ENCODE data around the gene TBL1XR1.

Gene TBL1XR1

GRCh38 chr3:177055605-177056571 is 141.4 kb downstream of the TBL1XR1 start:
- Histone ChIP-seq H3K27ac (ENCODE audit: low read length) (no peak overlapping the region), H3K27me3 (ENCODE audit: control insufficient read depth, insufficient read depth, low read length) (no peaks in the 10 kb centered on the region), H3K4me3 (ENCODE audit: low read length) (no peak overlapping the region), H3K9me3 (ENCODE audit: control insufficient read depth, insufficient read depth, low read length) (no peaks in the 10 kb centered on the region), H3K4me1 (ENCODE audit: control insufficient read depth, insufficient read depth, low read length) (no peaks in the 10 kb centered on the region; the same call in 1 of the 2 replicates), H3K36me3 (ENCODE audit: control insufficient read depth, insufficient read depth, low read length) (no peaks in the 10 kb centered on the region)
- DNase-seq (ENCODE audit: low read depth, low spot score), result no peak
- WGBS (ENCODE audit: insufficient coverage, insufficient read length), result no CpG with 5 or more reads among the region's 1 CpG

- WGBS (ENCODE audit: insufficient coverage, insufficient read length), result no CpG with 5 or more reads among the region's 2 CpGs
- H3K27ac ChIP-seq (ENCODE audit: low read length), result no peak overlapping the region
Measured at GRCh38 chr3:177053107-177053506, 144.2 kb downstream of the TBL1XR1 start.

GRCh38 chr3:177051411-177051810 is 145.9 kb downstream of the TBL1XR1 start:
- Histone ChIP-seq H3K27me3 (ENCODE audit: control insufficient read depth, insufficient read depth, low read length) (no peaks in the 10 kb centered on the region), H3K4me3 (ENCODE audit: low read length) (no peak overlapping the region), H3K36me3 (ENCODE audit: control insufficient read depth, insufficient read depth, low read length) (0 out of 2 replicates have a peak, but pooled peaks cover 4% of the 10 kb centered on the region), H3K4me1 (ENCODE audit: control insufficient read depth, insufficient read depth, low read length) (no peaks in the 10 kb centered on the region), H3K9me3 (ENCODE audit: control insufficient read depth, insufficient read depth, low read length) (no peaks in the 10 kb centered on the region), H3K27ac (ENCODE audit: low read length) (no peak overlapping the region)
- WGBS (ENCODE audit: insufficient coverage, insufficient read length), result no CpG with 5 or more reads among the region's 4 CpGs
- no peak for DNase-seq (ENCODE audit: low read depth, low spot score)

More at GRCh38 chr3:177053107-177053506, 144.2 kb downstream of the TBL1XR1 start:
- H3K4me3 ChIP-seq (ENCODE audit: low read length), result no peak overlapping the region
- H3K36me3 ChIP-seq (ENCODE audit: control insufficient read depth, insufficient read depth, low read length), result 0 out of 2 replicates have a peak, but pooled peaks cover 4% of the 10 kb centered on the region
- no peaks in the 10 kb centered on the region for H3K27me3 ChIP-seq (ENCODE audit: control insufficient read depth, insufficient read depth, low read length)
- no peaks in the 10 kb centered on the region; the same call in 1 of the 2 replicates for H3K4me1 ChIP-seq (ENCODE audit: control insufficient read depth, insufficient read depth, low read length)
- DNase-seq (ENCODE audit: low read depth, low spot score), result no peak
- H3K9me3 ChIP-seq (ENCODE audit: control insufficient read depth, insufficient read depth, low read length), result no peaks in the 10 kb centered on the region

GRCh38 chr3:177050501-177051237 is 146.6 kb downstream of the TBL1XR1 start:
- no peak for DNase-seq (ENCODE audit: low read depth, low spot score)

GRCh38 chr3:177045767-177046166 is 151.5 kb downstream of the TBL1XR1 start:
- Histone ChIP-seq H3K9me3 (ENCODE audit: control insufficient read depth, insufficient read depth, low read length) (no peaks in the 10 kb centered on the region), H3K27ac (ENCODE audit: low read length) (no peak overlapping the region), H3K27me3 (ENCODE audit: control insufficient read depth, insufficient read depth, low read length) (no peaks in the 10 kb centered on the region), H3K4me3 (ENCODE audit: low read length) (no peak overlapping the region), H3K36me3 (ENCODE audit: control insufficient read depth, insufficient read depth, low read length) (peaks cover 4% of the 10 kb centered on the region; the same call in 1 of the 2 replicates), H3K4me1 (ENCODE audit: control insufficient read depth, insufficient read depth, low read length) (no peaks in the 10 kb centered on the region)
- DNase-seq (ENCODE audit: low read depth, low spot score), result no peak
- no CpG with 5 or more reads among the region's 2 CpGs for WGBS (ENCODE audit: insufficient coverage, insufficient read length)

More at GRCh38 chr3:177050501-177051237, 146.6 kb downstream of the TBL1XR1 start:
- WGBS (ENCODE audit: insufficient coverage, insufficient read length), result no CpG with 5 or more reads among the region's 5 CpGs
- Histone ChIP-seq H3K27me3 (ENCODE audit: control insufficient read depth, insufficient read depth, low read length) (no peaks in the 10 kb centered on the region), H3K27ac (ENCODE audit: low read length) (no peak overlapping the region), H3K9me3 (ENCODE audit: control insufficient read depth, insufficient read depth, low read length) (no peaks in the 10 kb centered on the region), H3K4me3 (ENCODE audit: low read length) (no peak overlapping the region), H3K4me1 (ENCODE audit: control insufficient read depth, insufficient read depth, low read length) (no peaks in the 10 kb centered on the region), H3K36me3 (ENCODE audit: control insufficient read depth, insufficient read depth, low read length) (0 out of 2 replicates have a peak, but pooled peaks cover 4% of the 10 kb centered on the region)

- Histone ChIP-seq H3K4me3 (ENCODE audit: low read length) (no peak overlapping the region), H3K27ac (ENCODE audit: low read length) (no peak overlapping the region), H3K4me1 (ENCODE audit: control insufficient read depth, insufficient read depth, low read length) (no peaks in the 10 kb centered on the region), H3K27me3 (ENCODE audit: control insufficient read depth, insufficient read depth, low read length) (no peaks in the 10 kb centered on the region), H3K36me3 (ENCODE audit: control insufficient read depth, insufficient read depth, low read length) (peaks cover 4% of the 10 kb centered on the region; the same call in 1 of the 2 replicates), H3K9me3 (ENCODE audit: control insufficient read depth, insufficient read depth, low read length) (no peaks in the 10 kb centered on the region)
- DNase-seq (ENCODE audit: low read depth, low spot score), result no peak
- WGBS (ENCODE audit: insufficient coverage, insufficient read length), result no CpG with 5 or more reads among the region's 7 CpGs
Measured at GRCh38 chr3:177045222-177045621, 152.1 kb downstream of the TBL1XR1 start.

GRCh38 chr3:177041730-177042551 is 155.3 kb downstream of the TBL1XR1 start:
- no CpG with 5 or more reads among the region's 8 CpGs for WGBS (ENCODE audit: insufficient coverage, insufficient read length)
- no peaks in the 10 kb centered on the region for H3K4me1 ChIP-seq (ENCODE audit: control insufficient read depth, insufficient read depth, low read length)
- no peaks in the 10 kb centered on the region for H3K9me3 ChIP-seq (ENCODE audit: control insufficient read depth, insufficient read depth, low read length)
- DNase-seq (ENCODE audit: low read depth, low spot score), result no peak
- H3K27me3 ChIP-seq (ENCODE audit: control insufficient read depth, insufficient read depth, low read length), result no peaks in the 10 kb centered on the region
- peaks cover 5% of the 10 kb centered on the region for H3K36me3 ChIP-seq (ENCODE audit: control insufficient read depth, insufficient read depth, low read length)
- no peak overlapping the region for H3K27ac ChIP-seq (ENCODE audit: low read length)
- no peak overlapping the region for H3K4me3 ChIP-seq (ENCODE audit: low read length)

- H3K4me3 ChIP-seq (ENCODE audit: low read length), result no peak overlapping the region
- no peak overlapping the region for H3K27ac ChIP-seq (ENCODE audit: low read length)
- WGBS (ENCODE audit: insufficient coverage, insufficient read length), result no CpG with 5 or more reads among the region's 2 CpGs
- no peaks in the 10 kb centered on the region for H3K27me3 ChIP-seq (ENCODE audit: control insufficient read depth, insufficient read depth, low read length)
- no peak for DNase-seq (ENCODE audit: low read depth, low spot score)
- peaks cover 5% of the 10 kb centered on the region for H3K36me3 ChIP-seq (ENCODE audit: control insufficient read depth, insufficient read depth, low read length)
- H3K4me1 ChIP-seq (ENCODE audit: control insufficient read depth, insufficient read depth, low read length), result no peaks in the 10 kb centered on the region
- H3K9me3 ChIP-seq (ENCODE audit: control insufficient read depth, insufficient read depth, low read length), result no peaks in the 10 kb centered on the region
Measured at GRCh38 chr3:177041021-177041729, 156.1 kb downstream of the TBL1XR1 start.

GRCh38 chr3:177039490-177040274 is 157.6 kb downstream of the TBL1XR1 start:
- no peaks in the 10 kb centered on the region for H3K27me3 ChIP-seq (ENCODE audit: control insufficient read depth, insufficient read depth, low read length)
- WGBS (ENCODE audit: insufficient coverage, insufficient read length), result no CpG with 5 or more reads among the region's 4 CpGs
- no peak overlapping the region for H3K4me3 ChIP-seq (ENCODE audit: low read length)
- no peaks in the 10 kb centered on the region for H3K9me3 ChIP-seq (ENCODE audit: control insufficient read depth, insufficient read depth, low read length)
- no peak for DNase-seq (ENCODE audit: low read depth, low spot score)
- no peaks in the 10 kb centered on the region for H3K4me1 ChIP-seq (ENCODE audit: control insufficient read depth, insufficient read depth, low read length)
- no peak overlapping the region for H3K27ac ChIP-seq (ENCODE audit: low read length)
- peaks cover 5% of the 10 kb centered on the region for H3K36me3 ChIP-seq (ENCODE audit: control insufficient read depth, insufficient read depth, low read length)
